Lower lobe of right lung (tissue), 2 donors: ENCODE data around the gene RACK1. TPM values are rescaled to one million over a fixed set of nuclear protein-coding genes. Genes with fewer than 3 reads are reported as not detected.

Experiments used
- ATAC-seq, 2 donors: fragments of 200-7000 bp; cut with Tn5 transposase; one replicate each; pipeline ENCODE4 v1.9.1; 2020 to 2022; ENCODE audit warnings: mild to moderate bottlenecking in 2 of 2, moderate library complexity in 2 of 2
- DNase-seq: peaks from one replicate; pipeline ENCODE4 v3.0.0-alpha.2; 2020
- H3K27ac ChIP-seq: fragments of 200-600 bp; one replicate; pipeline ENCODE4 v1.8.0; 2022
- H3K27me3 ChIP-seq: fragments of 200-600 bp; one replicate; pipeline ENCODE4 v1.8.0; 2022; ENCODE audit warnings: low read depth
- H3K36me3 ChIP-seq: fragments of 200-600 bp; one replicate; pipeline ENCODE4 v1.8.0; 2022; ENCODE audit warnings: mild to moderate bottlenecking
- H3K4me1 ChIP-seq: fragments of 200-600 bp; one replicate; pipeline ENCODE4 v1.8.0; 2022
- H3K4me3 ChIP-seq: fragments of 200-600 bp; one replicate; pipeline ENCODE4 v1.8.0; 2022; ENCODE audit warnings: mild to moderate bottlenecking
- H3K9me3 ChIP-seq: fragments of 200-600 bp; one replicate; pipeline ENCODE4 v1.8.0; 2022
- CTCF ChIP-seq: fragments of 200-600 bp; IDR thresholded peaks from one replicate; pipeline ENCODE4 v1.8.0; 2022; ENCODE audit warnings: antibody characterized with exemption, mild to moderate bottlenecking
- intact Hi-C: fragments of 100-400 bp; cut with DNase I; formaldehyde crosslinking; loops from one replicate; pipeline ENCODE4 v1.11.0; 2022
- total RNA-seq: library from RNA; stranded (reverse); fragmentation: NEBNext Ultra II Directional; extraction: Animal tissue kit (Norgen Biotek cat#: 25700); gene quantifications from one replicate; pipeline ENCODE4 v1.2.1, GENCODE V29; 2021
- donor health status: DM: no; HTN: yes; CAD: no; lungs with severe emphysema.

Gene RACK1
- total RNA-seq, 1 donor from 2014 or later = 1,202 TPM

- Histone ChIP-seq H3K27ac (no peak overlapping the region), H3K36me3 (no peaks in the 10 kb centered on the region), H3K4me1 (peaks cover 6% of the 10 kb centered on the region), H3K27me3 (no peaks in the 10 kb centered on the region), H3K4me3 (no peak overlapping the region), H3K9me3 (no peaks in the 10 kb centered on the region)
- no peak for TF ChIP-seq CTCF
- DNase-seq (no peak), ATAC-seq (no peak)
- intact Hi-C loops = no loop called here
Observed at GRCh38 chr5:181193656-181194055, 50.0 kb downstream of the RACK1 start.

DNA sequence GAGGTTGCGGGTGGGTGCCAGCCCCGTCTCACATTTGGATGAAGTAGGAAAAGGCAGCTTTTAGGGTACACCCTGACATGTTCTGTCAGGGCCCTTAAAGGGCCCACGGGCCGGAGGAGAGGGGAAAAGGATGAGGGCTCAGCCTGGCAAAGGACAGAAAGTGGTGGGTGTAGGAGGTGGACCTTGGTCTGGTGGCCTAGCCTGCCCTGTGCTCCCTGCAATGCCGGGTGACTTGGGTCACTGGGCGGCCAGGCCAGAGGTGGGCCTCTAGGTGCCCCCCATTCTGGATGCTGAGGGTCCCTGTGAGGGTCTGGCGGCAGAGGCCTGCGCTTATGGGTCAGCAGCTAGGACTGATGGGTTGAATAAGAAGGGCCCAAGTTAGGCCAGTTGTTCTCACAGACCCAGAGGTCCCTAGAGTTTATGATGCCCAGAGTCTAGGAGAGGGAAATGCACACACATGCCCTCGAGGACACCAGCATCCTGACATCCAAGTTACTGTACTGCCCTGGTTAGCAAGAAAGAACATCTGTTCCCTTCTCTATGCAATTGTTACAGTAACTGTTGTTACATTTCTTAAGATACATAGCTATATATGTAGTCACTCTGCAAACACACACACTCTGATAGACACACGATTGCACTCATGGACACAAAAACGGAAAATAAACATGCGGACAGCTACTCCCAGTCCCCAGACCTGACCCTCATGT, 51.2 kb downstream of the RACK1 start:
- no peak for TF ChIP-seq CTCF
- H3K4me1 ChIP-seq = peaks cover 16% of the 10 kb centered on the region
- intact Hi-C loops = no loop called here
- no peaks in the 10 kb centered on the region for H3K9me3 ChIP-seq
- ATAC-seq (no peak), DNase-seq (no peak)
- no peaks in the 10 kb centered on the region for H3K27me3 ChIP-seq
- peak overlapping the region; percentile 89 for H3K27ac ChIP-seq
- H3K4me3 ChIP-seq = peak overlapping the region; percentile 84
- no peaks in the 10 kb centered on the region for H3K36me3 ChIP-seq

GRCh38 chr5:181191526-181192336, 52.0 kb downstream of the RACK1 start:
- Histone ChIP-seq H3K9me3 (no peaks in the 10 kb centered on the region), H3K4me3 (peak overlapping the region; percentile 84), H3K27ac (peak overlapping the region; percentile 89), H3K27me3 (no peaks in the 10 kb centered on the region), H3K4me1 (peaks cover 18% of the 10 kb centered on the region), H3K36me3 (no peaks in the 10 kb centered on the region)
- DNase-seq (peak; percentile 96), ATAC-seq (peak; percentile 82 to 91)
- intact Hi-C loops = no loop called here
- no peak for TF ChIP-seq CTCF

DNA sequence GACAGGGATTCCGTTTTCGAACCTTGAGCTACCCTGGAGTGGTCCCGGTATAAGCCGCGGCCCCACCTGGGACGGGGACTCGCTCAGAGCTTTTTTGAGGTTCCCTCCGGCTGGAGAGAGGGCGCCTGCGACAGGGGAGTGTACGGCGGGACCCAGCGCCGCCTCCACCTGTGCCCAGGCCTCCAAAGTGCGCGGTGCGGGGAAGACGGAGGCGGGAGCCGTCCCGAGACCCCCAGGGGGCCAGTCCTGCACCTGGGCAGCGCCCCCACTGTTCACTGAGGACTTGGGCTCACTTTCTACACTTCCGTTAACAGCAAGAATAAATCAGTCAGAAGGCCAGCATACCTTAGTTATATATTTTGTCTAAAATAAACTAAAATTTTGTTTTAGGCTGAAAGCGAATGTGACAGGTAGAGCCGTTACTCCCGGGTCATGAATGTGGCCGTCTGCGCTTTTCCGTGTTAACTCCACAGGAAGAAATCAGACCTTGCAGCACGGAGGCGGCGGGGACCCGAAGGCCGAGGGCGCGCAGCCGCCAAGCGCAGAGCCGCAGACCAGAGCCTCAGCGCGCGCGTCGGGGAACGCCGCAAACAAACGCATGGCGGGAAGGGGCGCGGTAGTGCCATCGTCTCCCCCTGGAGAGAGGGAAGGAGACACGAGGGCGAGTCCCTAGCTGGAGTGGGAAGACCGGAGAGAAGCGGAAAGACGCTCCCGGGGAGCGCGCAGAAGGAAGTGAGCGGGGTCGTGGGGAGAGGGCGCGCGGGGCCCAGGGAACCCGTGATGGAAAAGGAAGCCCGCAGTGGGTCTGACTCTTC, 52.8 kb downstream of the RACK1 start:
- Histone ChIP-seq H3K27ac (peak overlapping the region; percentile 89), H3K36me3 (no peaks in the 10 kb centered on the region), H3K4me3 (peak overlapping the region; percentile 84), H3K9me3 (no peaks in the 10 kb centered on the region), H3K27me3 (no peaks in the 10 kb centered on the region), H3K4me1 (peaks cover 18% of the 10 kb centered on the region)
- intact Hi-C loops = no loop called here
- ATAC-seq = peak; percentile 8 to 34
- DNase-seq = peak; percentile 68
- TF ChIP-seq CTCF = no peak

- Histone ChIP-seq H3K9me3 (no peaks in the 10 kb centered on the region), H3K36me3 (no peaks in the 10 kb centered on the region), H3K4me3 (peak overlapping the region; percentile 84), H3K4me1 (peaks cover 18% of the 10 kb centered on the region), H3K27me3 (no peaks in the 10 kb centered on the region), H3K27ac (peak overlapping the region; percentile 89)
- DNase-seq (no peak), ATAC-seq (no peak)
- intact Hi-C loops = no loop called here
- TF ChIP-seq CTCF = no peak
Observed at GRCh38 chr5:181189962-181190710, 53.6 kb downstream of the RACK1 start.
